Coronary artery (tissue), 2 donors: ENCODE results near the gene KRTAP4-3.
"Not testable (repeated sequence)": the region's sequence is repeated elsewhere in the genome, so short reads cannot be mapped to it uniquely, and the experiment has no call there.

ENCODE experiments used
- DNase-seq: peaks from one replicate; pipeline ENCODE4 v3.0.0-alpha.2; 2017; ENCODE audit warnings: low spot score
- H3K27ac ChIP-seq, 2 donors: fragments of 200-600 bp; sonication (generic); one replicate each; pipeline ENCODE4 v1.5.1; 2016 to 2019
- H3K4me3 ChIP-seq: fragments of 200-600 bp; sonication (generic); 2 replicates; pipeline ENCODE4 v1.5.1; 2016; ENCODE audit warnings: mild to moderate bottlenecking, moderate library complexity
- TF ChIP-seq, protein P1 (sequence below): fragments of 200-600 bp; sonication (generic); IDR thresholded peaks from one replicate; pipeline ENCODE4 v1.5.1; 2019; ENCODE audit warnings: antibody characterized with exemption

The KRTAP4-3 gene

DNA sequence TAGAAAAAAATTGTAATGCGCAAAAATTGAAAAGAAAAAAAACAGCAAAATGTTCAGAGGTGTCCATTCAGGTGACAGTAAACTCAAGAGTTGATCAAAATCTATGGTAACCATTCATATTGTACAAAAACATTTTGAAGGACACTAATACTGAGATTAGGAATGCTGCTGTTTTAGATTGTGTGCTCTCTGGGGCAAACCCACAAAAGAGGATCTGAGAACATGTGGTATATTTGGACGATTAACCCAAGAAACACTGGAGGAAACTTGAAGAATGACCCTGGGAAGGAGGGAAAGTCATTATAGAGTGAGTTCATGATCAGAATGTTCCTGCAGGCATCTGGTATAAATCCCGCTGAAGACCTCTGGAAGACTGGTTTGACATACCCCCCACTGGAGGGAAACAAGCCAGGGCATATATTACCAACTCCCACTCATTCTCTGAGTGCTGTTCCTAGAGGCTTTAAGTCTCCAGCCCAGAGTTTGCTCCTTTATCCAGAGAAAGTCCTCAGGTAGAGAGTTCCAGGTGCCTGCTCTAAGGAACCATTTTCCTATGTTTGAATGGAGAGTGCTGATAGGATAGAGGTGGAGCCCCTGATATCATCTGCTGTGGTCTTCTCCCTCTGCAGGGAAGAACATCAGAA lies 8.8 kb upstream of the KRTAP4-3 start:
- TF ChIP-seq, protein P1, sequence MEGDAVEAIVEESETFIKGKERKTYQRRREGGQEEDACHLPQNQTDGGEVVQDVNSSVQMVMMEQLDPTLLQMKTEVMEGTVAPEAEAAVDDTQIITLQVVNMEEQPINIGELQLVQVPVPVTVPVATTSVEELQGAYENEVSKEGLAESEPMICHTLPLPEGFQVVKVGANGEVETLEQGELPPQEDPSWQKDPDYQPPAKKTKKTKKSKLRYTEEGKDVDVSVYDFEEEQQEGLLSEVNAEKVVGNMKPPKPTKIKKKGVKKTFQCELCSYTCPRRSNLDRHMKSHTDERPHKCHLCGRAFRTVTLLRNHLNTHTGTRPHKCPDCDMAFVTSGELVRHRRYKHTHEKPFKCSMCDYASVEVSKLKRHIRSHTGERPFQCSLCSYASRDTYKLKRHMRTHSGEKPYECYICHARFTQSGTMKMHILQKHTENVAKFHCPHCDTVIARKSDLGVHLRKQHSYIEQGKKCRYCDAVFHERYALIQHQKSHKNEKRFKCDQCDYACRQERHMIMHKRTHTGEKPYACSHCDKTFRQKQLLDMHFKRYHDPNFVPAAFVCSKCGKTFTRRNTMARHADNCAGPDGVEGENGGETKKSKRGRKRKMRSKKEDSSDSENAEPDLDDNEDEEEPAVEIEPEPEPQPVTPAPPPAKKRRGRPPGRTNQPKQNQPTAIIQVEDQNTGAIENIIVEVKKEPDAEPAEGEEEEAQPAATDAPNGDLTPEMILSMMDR, result no peak
- H3K4me3 ChIP-seq, result no peak overlapping the region
- no peak overlapping the region for H3K27ac ChIP-seq
- no peak for DNase-seq

DNA sequence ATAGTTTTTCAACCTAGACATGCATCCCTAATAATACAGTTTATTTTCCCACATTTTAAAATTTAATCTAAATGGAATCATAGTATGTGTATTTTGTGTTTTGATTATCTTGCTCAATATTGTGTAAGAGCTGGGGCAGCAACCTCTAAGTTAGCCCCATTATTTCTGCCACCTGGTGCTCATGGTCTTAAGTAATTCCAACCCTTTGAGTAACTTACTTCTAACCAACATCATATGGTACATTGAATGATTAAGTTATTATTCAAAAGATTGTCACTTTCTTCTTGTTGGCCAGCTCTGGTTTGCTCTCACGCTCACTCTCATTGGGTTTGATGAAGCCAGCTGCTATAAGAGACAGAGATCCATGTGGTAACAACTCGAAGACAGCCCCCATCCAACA lies 3.9 kb upstream of the KRTAP4-3 start:
- no peak overlapping the region for H3K4me3 ChIP-seq
- DNase-seq, result no peak
- TF ChIP-seq, protein P1, result no peak
- no peak overlapping the region for H3K27ac ChIP-seq

DNA sequence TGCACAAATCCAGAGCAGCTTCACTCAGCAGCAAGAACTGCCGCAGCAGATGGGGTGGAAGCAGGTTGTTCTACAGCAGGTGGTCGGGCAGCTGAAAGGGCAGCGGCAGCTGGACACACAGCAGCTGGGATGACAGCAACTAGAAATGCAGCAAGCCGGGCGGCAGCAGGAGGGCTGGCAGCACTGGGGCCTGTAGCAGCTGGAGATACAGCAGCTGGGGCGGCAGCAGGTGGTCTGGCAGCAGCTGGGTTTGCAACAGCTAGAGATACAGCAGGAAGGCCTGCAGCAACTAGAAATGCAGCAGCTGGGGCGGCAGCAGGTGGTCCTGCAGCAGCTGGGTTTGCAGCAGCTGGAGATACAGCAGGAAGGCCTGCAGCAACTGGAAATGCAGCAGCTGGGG lies 460 bp downstream of the KRTAP4-3 start:
- no peak overlapping the region for H3K4me3 ChIP-seq
- TF ChIP-seq, protein P1, result no peak
- H3K27ac ChIP-seq, result no peak overlapping the region
- no peak for DNase-seq

DNA sequence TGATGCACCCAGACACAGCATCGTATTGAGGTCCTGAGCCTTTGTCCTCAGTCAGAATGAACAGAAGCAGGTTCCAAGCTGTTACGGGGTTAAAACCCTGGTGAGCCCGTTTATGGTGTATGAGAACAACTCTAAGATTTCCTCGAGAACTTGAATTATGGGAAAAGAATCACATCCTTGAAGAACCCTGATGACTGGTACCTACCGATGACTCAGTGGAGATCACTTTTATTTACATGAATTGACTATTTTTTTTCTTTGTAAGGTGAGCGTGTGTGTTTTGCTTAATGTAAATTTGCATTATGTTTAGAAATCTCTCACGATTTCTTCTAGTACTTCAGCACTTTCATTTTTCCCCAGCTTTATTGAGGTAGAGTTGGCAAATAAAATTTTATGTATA lies 4.2 kb downstream of the KRTAP4-3 start:
- no peak overlapping the region for H3K27ac ChIP-seq

DNA sequence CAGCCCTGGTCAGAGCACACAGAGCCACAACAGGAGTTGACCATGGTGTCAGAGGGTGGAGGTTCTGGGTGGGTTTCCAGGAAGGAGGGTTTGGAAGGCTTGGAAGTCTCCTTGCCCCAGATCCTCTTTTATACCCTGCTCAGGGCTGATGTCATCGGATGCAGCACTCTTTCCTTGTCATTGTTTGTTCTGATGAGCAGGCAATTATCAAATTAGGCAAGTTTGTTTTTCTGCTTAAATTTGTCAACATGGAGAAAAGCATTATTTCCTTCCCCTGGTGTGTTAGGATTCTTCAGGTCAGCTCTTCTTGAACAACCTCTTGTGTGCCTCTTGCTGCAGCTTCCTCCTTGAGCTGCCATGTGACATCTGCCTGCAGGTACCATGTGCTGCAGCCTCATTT lies 7.4 kb downstream of the KRTAP4-3 start, which contains the start of gene KRTAP4-4:
Gene KRTAP4-4 (minus strand): TSS at position 101 of the 400 bp plus-strand sequence. CDS start 57 bp downstream, at position 44.
- H3K27ac ChIP-seq, result no peak within 1 kb of the TSS
- TF ChIP-seq, protein P1, result no peak
- no peak within 1 kb of the TSS for H3K4me3 ChIP-seq
- DNase-seq, result no peak

More for the DNA sequence above, 4.2 kb downstream of the KRTAP4-3 start:
- no peak overlapping the region for H3K4me3 ChIP-seq
- DNase-seq, result no peak
- TF ChIP-seq, protein P1, result no peak

DNA sequence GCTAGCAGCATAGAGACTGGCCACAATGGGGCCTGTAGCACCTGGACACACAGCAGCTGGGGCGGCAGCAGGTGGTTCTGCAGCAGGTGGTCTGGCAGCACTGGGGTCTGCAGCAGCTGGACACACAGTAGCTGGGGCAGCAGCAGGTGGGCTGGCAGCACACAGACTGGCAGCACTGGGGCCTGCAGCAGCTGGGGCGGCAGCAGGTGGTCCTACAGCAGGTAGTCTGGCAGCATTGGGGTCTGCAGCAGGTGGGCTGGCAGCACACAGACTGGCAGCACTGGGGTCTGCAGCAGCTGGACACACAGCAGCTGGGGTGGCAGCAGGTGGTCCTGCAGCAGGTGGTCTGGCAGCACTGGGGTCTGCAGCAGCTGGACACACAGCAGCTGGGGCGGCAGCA lies 7.8 kb downstream of the KRTAP4-3 start:
- not testable (repeated sequence) for DNase-seq, H3K27ac ChIP-seq, H3K4me3 ChIP-seq

DNA sequence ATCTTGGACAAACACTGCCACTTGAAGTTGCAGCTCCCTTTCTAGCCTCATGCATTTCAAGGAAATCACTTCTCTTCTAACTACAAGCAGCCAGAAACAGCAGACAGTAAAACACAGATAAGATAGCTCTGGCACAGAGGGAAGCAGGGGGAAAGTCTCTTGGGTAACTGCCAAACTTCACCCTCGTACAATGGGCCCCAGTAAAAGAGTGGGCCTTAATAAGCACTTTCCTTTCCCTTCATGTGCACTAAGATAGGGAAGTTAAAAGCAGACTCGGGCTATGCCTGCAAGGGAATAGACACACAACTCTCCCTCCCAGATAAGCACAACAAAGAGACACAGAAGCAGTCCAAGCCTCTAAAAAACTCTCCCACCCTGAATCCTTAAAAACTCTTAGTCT lies 14.2 kb downstream of the KRTAP4-3 start:
- no peak for DNase-seq
- H3K4me3 ChIP-seq, result no peak overlapping the region
- no peak overlapping the region for H3K27ac ChIP-seq
- TF ChIP-seq, protein P1, result no peak
